Adrenal gland (tissue), 5 donors: ENCODE data around the gene PHF19.

Experiments
- POLR2A ChIP-seq, 2 donors: fragments of 450-650 bp; IDR thresholded peaks; one replicate each; pipeline ENCODE4 v1.6.1; 2017; ENCODE audit warnings: antibody characterized with exemption in 2 of 2, mild to moderate bottlenecking in 2 of 2, moderate library complexity in 1 of 2
- TF ChIP-seq, protein P1 (sequence below), 6 experiments: fragments of 450-650 bp in 4 of 6; fragments of 200-600 bp in 2 of 6; sonication (generic) in 1 of 6; IDR thresholded peaks; 1 replicate in 5 of 6; 2 replicates in 1 of 6; pipeline versions ENCODE4 v1.5.1 to v1.8.0; 2016 to 2021; ENCODE audit warnings: antibody characterized with exemption in 6 of 6, mild to moderate bottlenecking in 2 of 6, moderate library complexity in 1 of 6
- donor health status: DM: no; HTN: no; CAD: no.

DNA sequence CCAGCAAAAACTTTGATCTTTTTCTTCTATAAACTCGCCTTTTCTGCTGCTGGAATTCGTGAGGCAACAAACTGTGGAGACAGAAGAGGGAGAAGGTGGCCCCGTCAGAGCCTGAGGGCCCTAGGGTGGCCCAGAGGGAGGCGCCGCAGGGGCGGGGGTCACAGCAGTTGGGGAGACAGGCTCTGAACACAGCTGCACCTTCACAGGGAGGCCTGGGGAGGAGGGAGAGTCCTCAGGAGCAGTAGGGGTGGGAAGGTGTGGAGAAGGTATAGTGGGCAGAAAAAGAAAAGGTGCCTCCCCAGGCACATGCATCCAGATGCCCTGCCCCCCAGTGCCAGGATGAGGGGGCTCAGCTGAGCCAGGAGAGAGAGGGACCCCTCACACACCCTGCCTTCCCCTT lies 15.1 kb downstream of the PHF19 start:
- TF ChIP-seq, protein P1, sequence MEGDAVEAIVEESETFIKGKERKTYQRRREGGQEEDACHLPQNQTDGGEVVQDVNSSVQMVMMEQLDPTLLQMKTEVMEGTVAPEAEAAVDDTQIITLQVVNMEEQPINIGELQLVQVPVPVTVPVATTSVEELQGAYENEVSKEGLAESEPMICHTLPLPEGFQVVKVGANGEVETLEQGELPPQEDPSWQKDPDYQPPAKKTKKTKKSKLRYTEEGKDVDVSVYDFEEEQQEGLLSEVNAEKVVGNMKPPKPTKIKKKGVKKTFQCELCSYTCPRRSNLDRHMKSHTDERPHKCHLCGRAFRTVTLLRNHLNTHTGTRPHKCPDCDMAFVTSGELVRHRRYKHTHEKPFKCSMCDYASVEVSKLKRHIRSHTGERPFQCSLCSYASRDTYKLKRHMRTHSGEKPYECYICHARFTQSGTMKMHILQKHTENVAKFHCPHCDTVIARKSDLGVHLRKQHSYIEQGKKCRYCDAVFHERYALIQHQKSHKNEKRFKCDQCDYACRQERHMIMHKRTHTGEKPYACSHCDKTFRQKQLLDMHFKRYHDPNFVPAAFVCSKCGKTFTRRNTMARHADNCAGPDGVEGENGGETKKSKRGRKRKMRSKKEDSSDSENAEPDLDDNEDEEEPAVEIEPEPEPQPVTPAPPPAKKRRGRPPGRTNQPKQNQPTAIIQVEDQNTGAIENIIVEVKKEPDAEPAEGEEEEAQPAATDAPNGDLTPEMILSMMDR (IDR thresholded peaks at IDR 0.05), result no peak
- no peak for TF ChIP-seq POLR2A (IDR thresholded peaks at IDR 0.05)
